Measurements from ENCODE around the gene C1orf21. TPM values are rescaled to one million over a fixed set of nuclear protein-coding genes. Genes with fewer than 3 reads are reported as not detected.

C1orf21 gene
- total and polyA plus RNA-seq, 2 of the 4 experiments (the other 2 are of a cell fraction) = 6.4 to 9.9 TPM

- CTCF ChIA-PET = no interaction called here
- no CpG with 5 or more reads among the region's 5 CpGs for WGBS, 2 experiments (ENCODE audit: extremely low coverage in 2 of 2, insufficient read length in 1 of 2)
- H4K20me1 ChIP-seq (ENCODE audit: insufficient read depth, low read length) = no peaks in the 10 kb centered on the region
Measured at GRCh38 chr1:184615301-184615700, 228.5 kb downstream of the C1orf21 start.

More at GRCh38 chr1:184615301-184615700, 228.5 kb downstream of the C1orf21 start:
- no peak overlapping the region for H3K9ac ChIP-seq (ENCODE audit: low read depth, low read length)
- no peak overlapping the region for H2BK120ac ChIP-seq (ENCODE audit: low read depth, low read length)
- H4K91ac ChIP-seq (ENCODE audit: insufficient read depth, low read depth, low read length) = no peak overlapping the region
- no peak overlapping the region for H2AFZ ChIP-seq (replicated peaks; ENCODE audit: low read length, poor library complexity)
- no peak overlapping the region for H2BK5ac ChIP-seq (ENCODE audit: low read depth, low read length, poor library complexity, severe bottlenecking)
- no peak overlapping the region for H3K4me3 ChIP-seq (ENCODE audit: insufficient read depth, low read depth, low read length)
- no peak overlapping the region for H3K4me2 ChIP-seq (ENCODE audit: low read depth, low read length)
- H3K23ac ChIP-seq (ENCODE audit: low read depth, low read length) = no peak overlapping the region
- TF ChIP-seq CTCF (conservative IDR thresholded peaks at IDR 0.05; ENCODE audit: low read depth, low read length) = no peak
- no peak for TF ChIP-seq CEBPB (IDR thresholded peaks at IDR 0.05; ENCODE audit: low read depth, low read length)
- no peak for TF ChIP-seq ELK1 (IDR thresholded peaks at IDR 0.05; ENCODE audit: borderline replicate concordance, low read depth, low read length)
- TF ChIP-seq MAFK (IDR thresholded peaks at IDR 0.05; ENCODE audit: low read depth, low read length) = no peak
- TF ChIP-seq RCOR1 (IDR thresholded peaks at IDR 0.05; ENCODE audit: insufficient replicate concordance, low read length) = no peak
- TF ChIP-seq MXI1 (IDR thresholded peaks at IDR 0.05; ENCODE audit: borderline replicate concordance, low read depth, low read length) = no peak
- TF ChIP-seq RFX5 (IDR thresholded peaks at IDR 0.05; ENCODE audit: low read depth, low read length) = no peak
- TF ChIP-seq RAD21 (IDR thresholded peaks at IDR 0.05; ENCODE audit: low read length) = no peak
- no peak for TF ChIP-seq NFE2L2 (IDR thresholded peaks at IDR 0.05; ENCODE audit: low read depth, low read length)
- TF ChIP-seq POLR2A (IDR thresholded peaks at IDR 0.05; ENCODE audit: low read depth, low read length) = no peak
- TF ChIP-seq FOS (IDR thresholded peaks at IDR 0.05; ENCODE audit: low read depth, low read length) = no peak
- no peak for TF ChIP-seq MAZ (IDR thresholded peaks at IDR 0.05; ENCODE audit: borderline replicate concordance, low read depth, low read length)
- TF ChIP-seq CHD1 (IDR thresholded peaks at IDR 0.05; ENCODE audit: low read depth, low read length) = no peak
- no peak for TF ChIP-seq BHLHE40 (IDR thresholded peaks at IDR 0.05; ENCODE audit: low read depth, low read length)
- no peak for TF ChIP-seq USF2 (IDR thresholded peaks at IDR 0.05; ENCODE audit: low read depth, low read length)
- no peak for TF ChIP-seq SMC3 (IDR thresholded peaks at IDR 0.05; ENCODE audit: low read depth, low read length)
- dilution Hi-C loops (cut with HindIII; ENCODE audit: low sequenced_read_pairs, unreplicated experiment) (no loop called here), in situ Hi-C loops (cut with MboI; ENCODE audit: low sequenced_read_pairs) (no loop called here), intact Hi-C loops (cut with micrococcal nuclease) (no loop called here)
- no TSS peak for BruUV-seq (replicated peaks)
- no peak overlapping the region for H2BK20ac ChIP-seq (ENCODE audit: low read depth, low read length)
- no peak overlapping the region for H2AK5ac ChIP-seq (ENCODE audit: low read depth, low read length)
- H3K36me3 ChIP-seq (ENCODE audit: control insufficient read depth, insufficient read depth, low read length) = no peaks in the 10 kb centered on the region
- H3K18ac ChIP-seq (ENCODE audit: low read depth, low read length) = no peak overlapping the region
- no peak overlapping the region for H2BK15ac ChIP-seq (ENCODE audit: low read depth, low read length)
- no peak overlapping the region for H3K56ac ChIP-seq (ENCODE audit: extremely low read depth, insufficient read depth, low read length)
- no peaks in the 10 kb centered on the region for H3K9me3 ChIP-seq (ENCODE audit: control insufficient read depth, insufficient read depth, low read length)
- H2AK9ac ChIP-seq (replicated peaks; ENCODE audit: low read depth, low read length, poor library complexity) = no peak overlapping the region
- H3K79me1 ChIP-seq (ENCODE audit: low read depth in 1 of 2, low read length in 2 of 2) = no peaks in the 10 kb centered on the region
- no peak for DNase-seq
- no peak for ATAC-seq (ENCODE audit: low read depth)
- H3K14ac ChIP-seq (replicated peaks; ENCODE audit: low read depth, low read length) = no peak overlapping the region
- no peaks in the 10 kb centered on the region for H3K4me1 ChIP-seq (ENCODE audit: control insufficient read depth, insufficient read depth, low read length)
- peaks cover 5% of the 10 kb centered on the region; the same call in 1 of the 2 replicates for H3K9me1 ChIP-seq (ENCODE audit: insufficient read depth, low read length)
- no peak overlapping the region for H4K5ac ChIP-seq (ENCODE audit: low read depth, low read length)
- no peak overlapping the region for H3K4ac ChIP-seq (ENCODE audit: low read depth, low read length)
- POLR2A ChIA-PET (ENCODE audit: unreplicated experiment) = no interaction called here
- no peak overlapping the region for H3K27ac ChIP-seq (ENCODE audit: insufficient read depth, low read length)
- no peaks in the 10 kb centered on the region for H3K27me3 ChIP-seq (ENCODE audit: control insufficient read depth, insufficient read depth, low read length)
- no peak overlapping the region for H4K8ac ChIP-seq (ENCODE audit: low read depth in 2 of 2, low read length in 2 of 2)
